ENCODE data around the gene NAV2.

The NAV2 gene

GRCh38 chr11:19968860-19969259, 256.2 kb downstream of the NAV2 start:
- DNase-seq (ENCODE audit: low read depth, low spot score): no peak

- DNase-seq (ENCODE audit: low read depth, low spot score): no peak
Measured at GRCh38 chr11:19970944-19971343, 258.3 kb downstream of the NAV2 start.

- DNase-seq (ENCODE audit: low read depth, low spot score): no peak
Measured at GRCh38 chr11:19972091-19972490, 259.5 kb downstream of the NAV2 start.

- no peak for DNase-seq (ENCODE audit: low read depth, low spot score)
Measured at GRCh38 chr11:19972651-19973050, 260.0 kb downstream of the NAV2 start.

- no peak for DNase-seq (ENCODE audit: low read depth, low spot score)
Measured at GRCh38 chr11:19973136-19973635, 260.5 kb downstream of the NAV2 start.

- no peak for DNase-seq (ENCODE audit: low read depth, low spot score)
Measured at GRCh38 chr11:19974886-19975285, 262.2 kb downstream of the NAV2 start.

- no peak for DNase-seq (ENCODE audit: low read depth, low spot score)
Measured at GRCh38 chr11:19975414-19975990, 262.9 kb downstream of the NAV2 start.

GRCh38 chr11:19976281-19976941, 263.8 kb downstream of the NAV2 start:
- no peak for DNase-seq (ENCODE audit: low read depth, low spot score)

- no peak for DNase-seq (ENCODE audit: low read depth, low spot score)
Measured at GRCh38 chr11:19977941-19978340, 265.3 kb downstream of the NAV2 start.

GRCh38 chr11:19978668-19979518, 266.3 kb downstream of the NAV2 start:
- peak; percentile 35 for DNase-seq (ENCODE audit: low read depth, low spot score)

GRCh38 chr11:19979519-19979845, 266.8 kb downstream of the NAV2 start:
- no peak for DNase-seq (ENCODE audit: low read depth, low spot score)

GRCh38 chr11:19980388-19980787, 267.8 kb downstream of the NAV2 start:
- no peak for DNase-seq (ENCODE audit: low read depth, low spot score)

- DNase-seq (ENCODE audit: low read depth, low spot score): no peak
Measured at GRCh38 chr11:19980957-19981669, 268.5 kb downstream of the NAV2 start.

GRCh38 chr11:19982774-19983495, 270.3 kb downstream of the NAV2 start:
- DNase-seq (ENCODE audit: low read depth, low spot score): no peak

GRCh38 chr11:19984048-19984742, 271.6 kb downstream of the NAV2 start:
- DNase-seq (ENCODE audit: low read depth, low spot score): no peak

GRCh38 chr11:19985111-19985510, 272.5 kb downstream of the NAV2 start:
- DNase-seq (ENCODE audit: low read depth, low spot score): no peak

GRCh38 chr11:19987331-19987801, 274.7 kb downstream of the NAV2 start:
- no peak for DNase-seq (ENCODE audit: low read depth, low spot score)

GRCh38 chr11:19988598-19988997, 276.0 kb downstream of the NAV2 start:
- DNase-seq (ENCODE audit: low read depth, low spot score): no peak

GRCh38 chr11:19989191-19989590, 276.6 kb downstream of the NAV2 start:
- DNase-seq (ENCODE audit: low read depth, low spot score): no peak

- DNase-seq (ENCODE audit: low read depth, low spot score): no peak
Measured at GRCh38 chr11:19992162-19992561, 279.5 kb downstream of the NAV2 start.

GRCh38 chr11:19992998-19993397, 280.4 kb downstream of the NAV2 start:
- no peak for DNase-seq (ENCODE audit: low read depth, low spot score)

Measured in smooth muscle cell of the brain vasculature (primary cell).